Mammary epithelial cell (primary cell): ENCODE measurements around the gene IFITM5.

Experiments
- CTCF ChIP-seq, 2 donors: IDR thresholded peaks in 1 of 2; conservative IDR thresholded peaks in 1 of 2; 2 replicates each; pipeline ENCODE4 v1.5.1; 2011 to 2012; ENCODE audit warnings: inconsistent platforms in 2 of 2, low read length in 2 of 2, mild to moderate bottlenecking in 2 of 2, control low read depth in 1 of 2, low read depth in 1 of 2; ENCODE audit not compliant: insufficient read depth in 1 of 2; ENCODE audit errors: extremely low read depth in 1 of 2
- EZH2 ChIP-seq: IDR thresholded peaks from 2 replicates; pipeline ENCODE4 v1.6.1; 2012; ENCODE audit warnings: low read length, inconsistent platforms, borderline replicate concordance

DNA sequence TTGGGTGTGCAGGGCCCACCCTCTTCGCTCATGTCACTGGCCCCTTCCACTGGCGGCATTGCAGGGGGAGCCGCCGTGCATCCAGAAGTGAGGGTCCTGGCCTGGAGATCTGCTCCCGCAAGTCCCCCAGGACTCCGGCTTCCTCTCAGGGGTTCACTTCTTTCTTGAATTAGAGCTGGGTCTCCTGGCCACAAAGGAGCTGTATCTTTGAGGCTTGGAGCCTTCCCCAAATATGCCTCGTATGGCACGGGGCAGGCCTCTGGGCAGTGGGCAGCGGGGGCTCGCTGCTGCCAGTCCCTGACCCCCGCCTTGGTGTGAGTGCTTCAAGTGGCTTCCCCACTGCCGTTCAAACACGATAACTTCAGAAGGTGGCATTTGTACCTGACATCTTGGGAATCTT is 28.7 kb upstream of the IFITM5 start:
- TF ChIP-seq CTCF (conservative IDR thresholded peaks at IDR 0.05 in 1 of 2, IDR thresholded peaks at IDR 0.05 in 1 of 2; ENCODE audit: extremely low read depth in 1 of 2, insufficient read depth in 1 of 2, low read depth in 1 of 2, low read length in 2 of 2): no peak
- no peak for TF ChIP-seq EZH2
